ENCODE results near the gene LCLAT1.

The LCLAT1 gene

GRCh38 chr2:30472326-30472725, 25.3 kb downstream of the LCLAT1 start:
- H3K9me3 ChIP-seq (ENCODE audit: control insufficient read depth in 2 of 2, low read length in 2 of 2): no peaks in the 10 kb centered on the region
- no peak overlapping the region for H3K27ac ChIP-seq (ENCODE audit: low read length)
- no peak overlapping the region for H3K9ac ChIP-seq (ENCODE audit: low read length in 2 of 2)
- no peaks in the 10 kb centered on the region for H3K4me1 ChIP-seq (ENCODE audit: control insufficient read depth, insufficient read depth, low read length)
- H3K4me3 ChIP-seq (ENCODE audit: low read length in 2 of 2): no peak overlapping the region
- no peaks in the 10 kb centered on the region for H3K36me3 ChIP-seq (ENCODE audit: control insufficient read depth in 2 of 2, insufficient read depth in 2 of 2, low read length in 2 of 2)
- no peaks in the 10 kb centered on the region for H3K27me3 ChIP-seq (ENCODE audit: control insufficient read depth in 1 of 2, insufficient read depth in 2 of 2, low read length in 2 of 2)

- Histone ChIP-seq H3K36me3 (ENCODE audit: control insufficient read depth in 2 of 2, insufficient read depth in 2 of 2, low read length in 2 of 2) (no peaks in the 10 kb centered on the region), H3K27ac (ENCODE audit: low read length) (no peak overlapping the region), H3K4me1 (ENCODE audit: control insufficient read depth, insufficient read depth, low read length) (no peaks in the 10 kb centered on the region), H3K4me3 (ENCODE audit: low read length in 2 of 2) (no peak overlapping the region), H3K27me3 (ENCODE audit: control insufficient read depth in 1 of 2, insufficient read depth in 2 of 2, low read length in 2 of 2) (no peaks in the 10 kb centered on the region), H3K9me3 (ENCODE audit: control insufficient read depth in 2 of 2, low read length in 2 of 2) (no peaks in the 10 kb centered on the region), H3K9ac (ENCODE audit: low read length in 2 of 2) (no peak overlapping the region)
These were observed 28.5 kb downstream of the LCLAT1 start for GRCh38 chr2:30475542-30475941.

- H3K9me3 ChIP-seq (ENCODE audit: control insufficient read depth in 2 of 2, low read length in 2 of 2): no peaks in the 10 kb centered on the region
- no peak overlapping the region for H3K27ac ChIP-seq (ENCODE audit: low read length)
- H3K27me3 ChIP-seq (ENCODE audit: control insufficient read depth in 1 of 2, insufficient read depth in 2 of 2, low read length in 2 of 2): no peaks in the 10 kb centered on the region
- no peaks in the 10 kb centered on the region for H3K36me3 ChIP-seq (ENCODE audit: control insufficient read depth in 2 of 2, insufficient read depth in 2 of 2, low read length in 2 of 2)
- no peak overlapping the region for H3K4me3 ChIP-seq (ENCODE audit: low read length in 2 of 2)
- H3K9ac ChIP-seq (ENCODE audit: low read length in 2 of 2): no peak overlapping the region
- H3K4me1 ChIP-seq (ENCODE audit: control insufficient read depth, insufficient read depth, low read length): peaks cover 4% of the 10 kb centered on the region
These were observed 29.6 kb downstream of the LCLAT1 start for GRCh38 chr2:30476636-30477035.

DNA sequence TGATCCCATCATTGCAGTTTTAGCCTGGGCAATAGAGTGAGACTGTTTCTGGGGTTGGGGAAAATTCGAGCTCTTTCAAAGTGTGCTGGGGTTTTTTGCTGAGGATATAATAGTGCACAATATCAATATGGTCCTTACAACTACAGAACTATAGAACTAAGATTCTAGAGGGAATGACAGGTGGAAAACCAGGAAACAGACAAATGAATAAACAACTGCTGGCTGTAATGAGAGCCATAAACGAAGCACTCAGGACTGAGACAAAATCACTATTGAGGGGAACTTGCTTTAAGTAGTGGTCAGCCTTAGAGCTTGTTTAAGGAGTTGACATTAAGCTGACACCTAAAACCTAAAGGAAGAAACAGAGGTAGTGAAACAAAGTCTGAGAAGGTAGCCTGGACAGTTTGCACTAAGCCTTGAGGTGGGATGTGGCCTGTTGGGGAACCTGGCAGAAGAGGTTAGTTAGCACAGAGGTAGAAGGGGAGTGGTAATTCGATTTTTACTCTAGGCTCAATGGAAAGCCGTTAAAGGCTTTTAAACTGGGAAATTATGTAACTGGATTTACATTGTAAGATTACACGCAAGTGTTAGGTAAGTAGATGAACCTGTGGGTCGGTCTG, 33.8 kb downstream of the LCLAT1 start:
- H3K4me1 ChIP-seq (ENCODE audit: control insufficient read depth, insufficient read depth, low read length): peaks cover 6% of the 10 kb centered on the region
- H3K36me3 ChIP-seq (ENCODE audit: control insufficient read depth in 2 of 2, insufficient read depth in 2 of 2, low read length in 2 of 2): no peaks in the 10 kb centered on the region
- no peaks in the 10 kb centered on the region for H3K9me3 ChIP-seq (ENCODE audit: control insufficient read depth in 2 of 2, low read length in 2 of 2)
- no peak overlapping the region for H3K27ac ChIP-seq (ENCODE audit: low read length)
- H3K9ac ChIP-seq (ENCODE audit: low read length in 2 of 2): no peak overlapping the region
- no peak overlapping the region for H3K4me3 ChIP-seq (ENCODE audit: low read length in 2 of 2)
- H3K27me3 ChIP-seq (ENCODE audit: control insufficient read depth in 1 of 2, insufficient read depth in 2 of 2, low read length in 2 of 2): no peaks in the 10 kb centered on the region

GRCh38 chr2:30481323-30481800, 34.3 kb downstream of the LCLAT1 start:
- Histone ChIP-seq H3K36me3 (ENCODE audit: control insufficient read depth in 2 of 2, insufficient read depth in 2 of 2, low read length in 2 of 2) (no peaks in the 10 kb centered on the region), H3K4me3 (ENCODE audit: low read length in 2 of 2) (no peak overlapping the region), H3K9me3 (ENCODE audit: control insufficient read depth in 2 of 2, low read length in 2 of 2) (no peaks in the 10 kb centered on the region), H3K9ac (ENCODE audit: low read length in 2 of 2) (no peak overlapping the region), H3K27me3 (ENCODE audit: control insufficient read depth in 1 of 2, insufficient read depth in 2 of 2, low read length in 2 of 2) (no peaks in the 10 kb centered on the region), H3K4me1 (ENCODE audit: control insufficient read depth, insufficient read depth, low read length) (peaks cover 6% of the 10 kb centered on the region), H3K27ac (ENCODE audit: low read length) (no peak overlapping the region)

- no peak overlapping the region for H3K9ac ChIP-seq (ENCODE audit: low read length in 2 of 2)
- no peaks in the 10 kb centered on the region for H3K27me3 ChIP-seq (ENCODE audit: control insufficient read depth in 1 of 2, insufficient read depth in 2 of 2, low read length in 2 of 2)
- no peaks in the 10 kb centered on the region for H3K36me3 ChIP-seq (ENCODE audit: control insufficient read depth in 2 of 2, insufficient read depth in 2 of 2, low read length in 2 of 2)
- H3K4me1 ChIP-seq (ENCODE audit: control insufficient read depth, insufficient read depth, low read length): peaks cover 6% of the 10 kb centered on the region
- H3K27ac ChIP-seq (ENCODE audit: low read length): no peak overlapping the region
- no peaks in the 10 kb centered on the region for H3K9me3 ChIP-seq (ENCODE audit: control insufficient read depth in 2 of 2, low read length in 2 of 2)
- no peak overlapping the region for H3K4me3 ChIP-seq (ENCODE audit: low read length in 2 of 2)
These were observed 35.0 kb downstream of the LCLAT1 start for GRCh38 chr2:30482011-30482410.

DNA sequence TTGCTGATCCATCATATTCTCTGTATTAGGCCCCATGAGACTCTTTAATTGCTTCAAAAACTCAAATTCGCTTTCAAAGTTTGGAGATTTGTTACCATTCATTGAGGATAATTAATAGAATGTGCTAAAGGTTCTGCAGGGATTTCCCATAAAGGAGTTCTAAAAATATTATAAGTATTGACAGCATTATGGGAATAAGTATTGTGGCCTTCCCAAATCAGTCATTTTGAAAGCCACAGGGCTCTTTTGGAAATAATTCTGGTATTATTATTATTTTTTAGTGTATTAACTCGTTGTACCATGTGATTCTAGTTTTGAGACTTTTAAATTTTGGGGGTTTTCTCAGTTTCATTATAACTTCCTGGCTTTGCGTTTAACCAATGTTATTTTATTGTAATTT, 37.1 kb downstream of the LCLAT1 start:
- Histone ChIP-seq H3K4me3 (ENCODE audit: low read length in 2 of 2) (no peak overlapping the region), H3K9ac (ENCODE audit: low read length in 2 of 2) (no peak overlapping the region), H3K27me3 (ENCODE audit: control insufficient read depth in 1 of 2, insufficient read depth in 2 of 2, low read length in 2 of 2) (no peaks in the 10 kb centered on the region), H3K36me3 (ENCODE audit: control insufficient read depth in 2 of 2, insufficient read depth in 2 of 2, low read length in 2 of 2) (no peaks in the 10 kb centered on the region), H3K4me1 (ENCODE audit: control insufficient read depth, insufficient read depth, low read length) (peaks cover 6% of the 10 kb centered on the region), H3K27ac (ENCODE audit: low read length) (no peak overlapping the region), H3K9me3 (ENCODE audit: control insufficient read depth in 2 of 2, low read length in 2 of 2) (no peaks in the 10 kb centered on the region)

GRCh38 chr2:30484995-30485394, 37.9 kb downstream of the LCLAT1 start:
- Histone ChIP-seq H3K9me3 (ENCODE audit: control insufficient read depth in 2 of 2, low read length in 2 of 2) (no peaks in the 10 kb centered on the region), H3K9ac (ENCODE audit: low read length in 2 of 2) (no peak overlapping the region), H3K27me3 (ENCODE audit: control insufficient read depth in 1 of 2, insufficient read depth in 2 of 2, low read length in 2 of 2) (no peaks in the 10 kb centered on the region), H3K36me3 (ENCODE audit: control insufficient read depth in 2 of 2, insufficient read depth in 2 of 2, low read length in 2 of 2) (no peaks in the 10 kb centered on the region), H3K27ac (ENCODE audit: low read length) (no peak overlapping the region), H3K4me1 (ENCODE audit: control insufficient read depth, insufficient read depth, low read length) (peaks cover 6% of the 10 kb centered on the region), H3K4me3 (ENCODE audit: low read length in 2 of 2) (no peak overlapping the region)

DNA sequence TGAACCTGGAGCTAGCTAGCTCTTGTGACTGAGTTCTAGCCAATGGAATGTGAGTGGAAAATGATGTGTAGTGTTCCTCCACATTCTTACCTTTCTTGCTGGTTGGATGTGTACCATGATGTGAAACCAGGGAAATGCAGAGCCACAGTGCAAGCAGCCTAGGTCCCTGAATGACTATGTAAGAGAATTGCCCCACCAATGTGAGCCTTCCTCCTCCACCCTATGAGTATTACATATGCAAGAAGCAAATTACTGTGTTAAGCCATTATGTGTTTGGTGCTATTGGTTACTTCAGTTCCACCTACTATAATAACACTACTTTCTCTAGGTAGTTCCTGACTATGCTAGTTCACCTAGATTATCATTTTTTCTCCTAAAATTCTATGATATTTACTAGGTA, 39.6 kb downstream of the LCLAT1 start:
- H3K9ac ChIP-seq (ENCODE audit: low read length in 2 of 2): no peak overlapping the region
- H3K4me1 ChIP-seq (ENCODE audit: control insufficient read depth, insufficient read depth, low read length): peaks cover 1% of the 10 kb centered on the region
- no peak overlapping the region for H3K27ac ChIP-seq (ENCODE audit: low read length)
- no peak overlapping the region for H3K4me3 ChIP-seq (ENCODE audit: low read length in 2 of 2)
- H3K9me3 ChIP-seq (ENCODE audit: control insufficient read depth in 2 of 2, low read length in 2 of 2): no peaks in the 10 kb centered on the region
- no peaks in the 10 kb centered on the region for H3K27me3 ChIP-seq (ENCODE audit: control insufficient read depth in 1 of 2, insufficient read depth in 2 of 2, low read length in 2 of 2)
- H3K36me3 ChIP-seq (ENCODE audit: control insufficient read depth in 2 of 2, insufficient read depth in 2 of 2, low read length in 2 of 2): no peaks in the 10 kb centered on the region

DNA sequence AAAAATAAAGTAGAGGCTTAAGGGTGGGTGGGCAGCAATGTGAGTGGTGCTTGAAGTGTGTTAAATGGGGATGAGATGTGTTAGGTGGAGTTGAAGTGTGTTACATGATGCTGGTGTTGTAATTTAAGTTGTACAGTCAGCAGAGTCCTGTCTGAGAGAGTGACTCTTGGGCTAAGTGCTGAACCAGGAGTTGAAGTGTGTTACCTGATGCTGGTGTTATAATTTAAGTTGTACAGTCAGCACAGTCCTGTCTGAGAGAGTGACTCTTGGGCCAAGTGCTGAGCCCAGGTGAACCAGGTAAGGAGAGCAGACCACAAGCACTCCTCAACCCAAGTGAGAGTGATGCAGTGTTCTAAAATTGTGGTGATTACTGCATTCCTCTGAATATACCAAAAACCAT, 40.6 kb downstream of the LCLAT1 start:
- Histone ChIP-seq H3K27me3 (ENCODE audit: control insufficient read depth in 1 of 2, insufficient read depth in 2 of 2, low read length in 2 of 2) (no peaks in the 10 kb centered on the region), H3K27ac (ENCODE audit: low read length) (no peak overlapping the region), H3K36me3 (ENCODE audit: control insufficient read depth in 2 of 2, insufficient read depth in 2 of 2, low read length in 2 of 2) (no peaks in the 10 kb centered on the region), H3K4me1 (ENCODE audit: control insufficient read depth, insufficient read depth, low read length) (peaks cover under 1% of the 10 kb centered on the region), H3K9me3 (ENCODE audit: control insufficient read depth in 2 of 2, low read length in 2 of 2) (no peaks in the 10 kb centered on the region), H3K4me3 (ENCODE audit: low read length in 2 of 2) (no peak overlapping the region), H3K9ac (ENCODE audit: low read length in 2 of 2) (no peak overlapping the region)

GRCh38 chr2:30488012-30488659, 41.1 kb downstream of the LCLAT1 start:
- H3K36me3 ChIP-seq (ENCODE audit: control insufficient read depth in 2 of 2, insufficient read depth in 2 of 2, low read length in 2 of 2): no peaks in the 10 kb centered on the region
- H3K27me3 ChIP-seq (ENCODE audit: control insufficient read depth in 1 of 2, insufficient read depth in 2 of 2, low read length in 2 of 2): no peaks in the 10 kb centered on the region
- no peak overlapping the region for H3K27ac ChIP-seq (ENCODE audit: low read length)
- peaks cover 5% of the 10 kb centered on the region for H3K4me1 ChIP-seq (ENCODE audit: control insufficient read depth, insufficient read depth, low read length)
- H3K4me3 ChIP-seq (ENCODE audit: low read length in 2 of 2): no peak overlapping the region
- no peak overlapping the region for H3K9ac ChIP-seq (ENCODE audit: low read length in 2 of 2)
- no peaks in the 10 kb centered on the region for H3K9me3 ChIP-seq (ENCODE audit: control insufficient read depth in 2 of 2, low read length in 2 of 2)
